HG02840 (cell line): ENCODE results near the gene KDSR.
A peak's percentile ranks its signal among the peaks of the same experiment; 100 is the strongest.

Experiments used
- ATAC-seq: cut with Tn5 transposase; IDR thresholded peaks from one replicate; pipeline ENCODE4 v1.9.1; 2021; ENCODE audit warnings: mild to moderate bottlenecking, moderate library complexity, moderate number of reproducible peaks; ENCODE audit not compliant: unreplicated experiment, low FRiP score

The KDSR gene

GRCh38 chr18:63286926-63287325 lies 80.1 kb downstream of the KDSR start:
- ATAC-seq = no peak

GRCh38 chr18:63284827-63285733 lies 81.9 kb downstream of the KDSR start:
- peak; percentile 93 for ATAC-seq

- no peak for ATAC-seq
These were observed 82.7 kb downstream of the KDSR start for GRCh38 chr18:63284173-63284799.

GRCh38 chr18:63283305-63284094 lies 83.5 kb downstream of the KDSR start:
- no peak for ATAC-seq

GRCh38 chr18:63282793-63283192 lies 84.2 kb downstream of the KDSR start:
- ATAC-seq = no peak
